ENCODE data around the gene CLEC16A.

Gene CLEC16A

GRCh38 chr16:11104168-11105037 lies 160.0 kb downstream of the CLEC16A start:
- DNase-seq = no peak

GRCh38 chr16:11105038-11105903 lies 160.9 kb downstream of the CLEC16A start:
- no peak for DNase-seq

GRCh38 chr16:11106726-11107125 lies 162.4 kb downstream of the CLEC16A start:
- no peak for DNase-seq

GRCh38 chr16:11107780-11108465 lies 163.6 kb downstream of the CLEC16A start:
- no peak for DNase-seq

- no peak for DNase-seq
Measured at GRCh38 chr16:11108466-11108805, 164.1 kb downstream of the CLEC16A start.

- DNase-seq = no peak
Measured at GRCh38 chr16:11109566-11109965, 165.2 kb downstream of the CLEC16A start.

GRCh38 chr16:11111150-11111549 lies 166.8 kb downstream of the CLEC16A start:
- no peak for DNase-seq

GRCh38 chr16:11111856-11112634 lies 167.7 kb downstream of the CLEC16A start:
- DNase-seq = no peak

- no peak for DNase-seq
Measured at GRCh38 chr16:11112723-11113348, 168.5 kb downstream of the CLEC16A start.

- no peak for DNase-seq
Measured at GRCh38 chr16:11114366-11115164, 170.2 kb downstream of the CLEC16A start.

- no peak for DNase-seq
Measured at GRCh38 chr16:11117576-11118211, 173.3 kb downstream of the CLEC16A start.

GRCh38 chr16:11118479-11118878 lies 174.1 kb downstream of the CLEC16A start:
- DNase-seq = no peak

- DNase-seq = no peak
Measured at GRCh38 chr16:11121083-11121608, 176.8 kb downstream of the CLEC16A start.

- DNase-seq = no peak
Measured at GRCh38 chr16:11121914-11122692, 177.7 kb downstream of the CLEC16A start.

- DNase-seq = no peak
Measured at GRCh38 chr16:11123666-11124065, 179.3 kb downstream of the CLEC16A start.

GRCh38 chr16:11125936-11126335 lies 181.6 kb downstream of the CLEC16A start:
- DNase-seq = no peak

- no peak for DNase-seq
Measured at GRCh38 chr16:11126399-11127054, 182.2 kb downstream of the CLEC16A start.

GRCh38 chr16:11127610-11128195 lies 183.3 kb downstream of the CLEC16A start:
- DNase-seq = no peak

All from right hindlimb (tissue), 1 donor.